Measurements from ENCODE around the gene GOLGA6L9.
"Not testable (repeated sequence)": the region's sequence is repeated elsewhere in the genome, so short reads cannot be mapped to it uniquely, and the experiment has no call there.

- not testable (repeated sequence) for TF ChIP-seq EZH2 (IDR thresholded peaks at IDR 0.05; ENCODE audit: insufficient read depth, poor library complexity, severe bottlenecking); EZH2phosphoT487 (IDR thresholded peaks at IDR 0.05; ENCODE audit: insufficient read depth, low read depth)
Measured at GRCh38 chr15:82395788-82396187, 33.8 kb upstream of the GOLGA6L9 start.

All from GM23248 (cell line).